Measurements from ENCODE around the gene NOC3L.
A peak's percentile ranks its signal among the peaks of the same experiment; 100 is the strongest.
"Not testable (repeated sequence)": the region's sequence is repeated elsewhere in the genome, so short reads cannot be mapped to it uniquely, and the experiment has no call there.

NOC3L gene, protein sequence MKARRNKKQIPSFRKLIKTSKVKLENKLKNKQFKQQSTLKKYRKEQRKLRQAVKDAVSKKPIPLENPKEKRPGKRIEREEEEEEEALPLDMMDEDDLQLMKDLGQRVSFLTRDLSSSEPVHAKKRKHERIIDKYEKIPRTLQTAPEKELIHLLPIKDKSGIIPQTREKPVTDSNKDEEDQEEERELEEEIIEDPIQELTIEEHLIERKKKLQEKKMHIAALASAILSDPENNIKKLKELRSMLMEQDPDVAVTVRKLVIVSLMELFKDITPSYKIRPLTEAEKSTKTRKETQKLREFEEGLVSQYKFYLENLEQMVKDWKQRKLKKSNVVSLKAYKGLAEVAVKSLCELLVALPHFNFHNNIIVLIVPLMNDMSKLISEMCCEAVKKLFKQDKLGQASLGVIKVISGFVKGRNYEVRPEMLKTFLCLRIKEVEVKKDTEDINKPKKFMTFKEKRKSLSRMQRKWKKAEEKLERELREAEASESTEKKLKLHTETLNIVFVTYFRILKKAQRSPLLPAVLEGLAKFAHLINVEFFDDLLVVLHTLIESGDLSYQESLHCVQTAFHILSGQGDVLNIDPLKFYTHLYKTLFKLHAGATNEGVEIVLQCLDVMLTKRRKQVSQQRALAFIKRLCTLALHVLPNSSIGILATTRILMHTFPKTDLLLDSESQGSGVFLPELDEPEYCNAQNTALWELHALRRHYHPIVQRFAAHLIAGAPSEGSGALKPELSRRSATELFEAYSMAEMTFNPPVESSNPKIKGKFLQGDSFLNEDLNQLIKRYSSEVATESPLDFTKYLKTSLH

GRCh38 chr10:94362360-94363250 is at the start of gene NOC3L:
Gene NOC3L (minus strand): TSS chr10:94362939. CDS start chr10:94362838, 101 bp downstream.
- FAIRE-seq: peak; percentile 18

- FAIRE-seq: no peak
Observed at GRCh38 chr10:94412449-94412848, 49.7 kb upstream of the NOC3L start.

DNA sequence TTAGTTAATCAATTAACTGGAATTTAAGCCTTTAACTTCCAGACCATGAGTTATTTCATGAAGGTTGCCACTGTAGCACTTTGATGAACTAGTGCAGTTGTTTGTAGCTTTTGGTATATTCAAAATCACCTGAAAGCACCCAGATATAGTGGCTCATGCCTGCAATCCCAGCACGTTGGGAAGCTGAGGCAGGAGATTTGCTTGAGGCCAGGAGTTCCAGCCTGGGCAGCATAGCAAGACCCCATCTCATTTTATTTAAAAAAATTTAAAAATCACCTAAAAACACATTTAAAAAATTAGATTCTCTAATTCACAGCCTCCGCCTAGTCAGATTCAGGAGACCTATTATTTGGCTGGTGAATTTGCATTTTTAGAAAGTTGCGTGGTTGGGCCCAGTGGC is 48.6 kb upstream of the NOC3L start:
- no peak for FAIRE-seq

DNA sequence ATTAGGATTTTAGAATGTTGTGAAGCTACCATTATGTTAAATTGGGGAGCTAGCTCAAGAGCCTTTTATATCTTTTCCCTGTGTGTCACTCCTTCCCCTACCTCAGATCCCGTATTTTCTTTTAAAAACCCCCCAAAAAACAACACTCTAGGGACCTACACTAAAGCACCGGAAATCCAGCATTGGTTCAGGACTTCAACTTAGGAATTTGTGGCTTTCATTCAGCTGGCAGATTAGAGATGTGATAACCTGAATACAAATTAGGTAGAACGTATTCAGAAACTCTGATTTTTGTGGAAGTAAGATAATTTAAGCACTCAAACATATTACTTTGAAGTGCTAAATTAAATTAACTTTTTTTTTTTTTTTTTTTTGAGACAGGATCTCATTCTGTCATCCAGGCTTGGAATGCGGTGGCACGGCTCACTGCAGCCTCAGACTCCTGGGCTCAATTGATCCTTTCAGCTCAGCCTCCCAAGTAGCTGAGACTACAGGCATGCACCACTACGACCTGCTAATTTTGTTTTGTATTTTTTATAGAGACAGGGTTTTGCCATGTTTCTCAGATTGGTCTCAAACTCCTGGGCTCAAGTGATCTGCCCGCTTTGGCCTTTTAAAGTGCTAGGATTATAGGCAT is 46.4 kb upstream of the NOC3L start:
- no peak for FAIRE-seq

GRCh38 chr10:94407668-94408067 is 44.9 kb upstream of the NOC3L start:
- FAIRE-seq: no peak

DNA sequence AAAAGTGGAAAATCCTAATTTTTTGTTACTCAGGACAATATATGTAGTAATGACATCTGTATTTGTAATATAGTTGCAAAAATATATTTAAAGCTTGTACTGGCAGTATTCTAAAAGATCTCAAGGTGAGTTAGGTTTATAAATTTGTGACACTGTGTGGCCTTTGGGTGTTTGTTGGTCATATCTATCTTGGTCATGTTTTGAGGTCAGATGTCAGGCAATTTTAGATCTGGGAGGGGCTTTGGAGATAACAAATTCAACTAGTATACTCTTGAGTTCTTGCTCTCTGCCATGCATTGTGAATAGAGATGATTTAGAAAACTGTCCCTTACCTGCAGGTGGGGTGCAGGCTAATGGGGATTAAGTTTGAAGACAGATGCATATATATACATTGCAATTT is 42.7 kb upstream of the NOC3L start:
- no peak for FAIRE-seq

GRCh38 chr10:94403380-94404213 is 40.9 kb upstream of the NOC3L start:
- FAIRE-seq: no peak

- FAIRE-seq: no peak
Observed at GRCh38 chr10:94402843-94403379, 40.2 kb upstream of the NOC3L start.

DNA sequence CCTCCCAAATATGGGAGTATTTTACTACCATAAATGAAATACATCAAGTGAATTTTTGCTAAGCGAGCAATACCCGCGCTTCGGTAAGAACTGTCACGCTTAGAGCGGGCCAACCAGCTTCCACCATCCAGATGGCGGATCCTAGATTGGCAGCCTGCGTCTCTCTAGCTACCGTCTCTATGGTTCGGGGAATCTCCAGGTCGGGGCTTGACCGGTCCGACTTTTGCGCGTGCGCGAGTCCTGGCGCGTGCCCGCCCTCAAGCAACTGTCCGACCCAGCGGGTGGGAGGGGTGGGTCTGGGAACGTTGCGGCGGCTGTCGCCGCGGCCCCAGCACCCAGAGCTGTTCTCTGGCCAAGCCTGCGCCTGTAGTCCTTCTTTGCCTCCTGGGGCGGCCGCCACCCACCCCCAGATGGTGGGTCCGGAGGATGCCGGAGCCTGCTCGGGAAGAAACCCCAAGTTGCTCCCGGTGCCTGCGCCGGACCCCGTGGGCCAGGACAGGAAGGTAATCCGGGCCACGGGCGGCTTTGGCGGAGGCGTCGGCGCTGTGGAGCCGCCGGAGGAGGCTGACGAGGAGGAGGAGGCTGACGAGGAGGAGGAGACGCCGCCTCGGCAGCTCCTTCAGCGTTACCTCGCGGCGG is 39.6 kb upstream of the NOC3L start, which contains the start of gene TBC1D12:
Gene TBC1D12 (plus strand): TSS at position 338 of the 639 bp plus-strand sequence. CDS start 73 bp downstream, at position 411.
- no peak for FAIRE-seq

- no peak for FAIRE-seq
Observed at GRCh38 chr10:94398762-94399161, 36.0 kb upstream of the NOC3L start.

DNA sequence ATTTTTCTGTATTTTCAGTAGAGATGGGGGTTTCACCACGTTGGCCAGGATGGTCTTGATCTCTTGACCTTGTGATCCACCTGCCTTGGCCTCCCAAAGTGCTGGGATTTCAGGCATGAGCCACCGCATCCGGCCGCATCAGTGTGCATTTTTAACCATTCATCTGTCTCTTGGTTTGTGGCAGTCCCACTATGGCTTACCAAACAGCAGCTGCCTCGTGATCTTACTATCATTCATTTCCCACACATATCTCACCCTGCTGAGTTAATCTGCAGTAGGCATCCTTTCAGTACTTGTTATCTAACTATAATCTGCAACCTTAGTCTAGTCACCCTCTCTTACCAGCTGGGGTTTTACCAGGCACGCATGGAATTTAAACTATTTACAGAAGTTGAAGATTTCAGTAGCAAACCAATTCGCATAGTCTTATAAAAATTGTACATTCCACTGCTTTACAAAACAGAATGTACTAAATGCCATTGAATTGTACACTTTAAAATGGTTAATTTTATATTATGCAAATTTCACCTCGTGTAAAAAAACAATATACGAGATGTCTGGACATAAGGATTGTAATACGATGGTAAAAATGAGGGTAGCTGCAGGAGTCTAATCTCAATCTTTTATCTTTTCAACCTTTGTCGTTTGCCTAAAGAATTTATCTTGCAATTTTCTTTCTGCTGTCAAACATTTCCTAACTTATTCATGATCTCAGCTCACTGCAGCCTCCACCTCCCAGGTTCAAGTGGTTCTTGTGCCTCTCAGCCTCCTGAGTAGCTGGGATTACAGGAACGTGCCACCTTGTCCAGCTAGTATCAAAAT is 35.0 kb upstream of the NOC3L start:
- FAIRE-seq: no peak

GRCh38 chr10:94392117-94392516 is 29.4 kb upstream of the NOC3L start:
- FAIRE-seq: not testable (repeated sequence)

DNA sequence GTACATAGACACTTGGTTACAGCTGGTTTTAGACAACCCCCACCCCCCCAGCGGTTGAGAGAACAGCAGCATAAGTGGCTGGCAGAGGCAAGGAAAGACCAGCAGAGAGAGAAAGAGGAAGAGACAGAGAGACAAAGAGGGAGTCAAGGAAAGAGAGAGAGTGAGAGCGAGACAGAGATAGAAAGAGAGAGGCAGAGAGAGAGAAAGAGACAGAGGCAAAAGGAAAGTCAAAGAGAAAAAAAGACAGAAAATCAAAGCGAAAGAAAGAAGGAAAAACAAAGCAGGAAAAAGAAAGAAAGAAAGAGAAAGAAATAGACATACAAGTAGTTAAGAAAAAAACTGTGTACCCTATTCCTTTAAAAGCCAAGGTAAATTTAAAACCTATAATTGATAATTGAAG is 23.0 kb upstream of the NOC3L start:
- FAIRE-seq: not testable (repeated sequence)

DNA sequence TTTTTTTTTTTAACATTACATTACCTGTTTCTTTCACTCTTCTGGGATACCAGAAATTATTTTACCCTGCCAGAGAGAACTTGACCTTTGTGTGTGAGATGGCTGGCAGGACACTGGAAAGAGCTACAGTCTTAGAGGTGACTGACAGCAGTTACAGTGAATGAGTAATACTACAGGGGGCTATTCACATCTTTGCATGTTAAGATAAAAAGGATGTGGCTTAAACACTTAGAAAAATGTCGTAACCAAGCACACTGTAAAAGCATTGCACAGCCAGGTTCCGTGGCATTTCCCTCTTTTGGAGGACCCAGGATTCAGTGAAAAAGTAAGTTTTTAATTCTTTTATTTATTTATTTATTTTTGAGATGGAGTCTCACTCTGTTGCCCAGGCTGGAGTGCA is 20.8 kb upstream of the NOC3L start:
- no peak for FAIRE-seq

DNA sequence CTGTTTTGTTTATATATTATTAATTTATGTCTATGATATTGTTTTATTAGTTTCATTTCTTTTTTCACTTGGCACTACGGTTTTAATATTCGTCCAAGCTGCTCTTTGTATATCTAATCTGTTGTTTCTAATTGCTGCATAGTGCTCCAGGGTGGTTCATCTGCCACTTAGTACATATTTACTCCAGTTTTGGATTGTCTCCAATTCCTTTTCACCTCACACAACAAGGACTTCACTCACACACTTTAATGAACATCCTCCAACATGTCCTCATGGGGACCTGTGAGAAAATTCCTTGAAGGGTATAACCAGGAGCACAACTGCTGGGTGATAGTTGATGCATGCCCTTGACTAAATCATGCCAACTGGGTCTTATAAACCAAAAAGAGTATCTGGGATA is 14.1 kb upstream of the NOC3L start:
- no peak for FAIRE-seq

DNA sequence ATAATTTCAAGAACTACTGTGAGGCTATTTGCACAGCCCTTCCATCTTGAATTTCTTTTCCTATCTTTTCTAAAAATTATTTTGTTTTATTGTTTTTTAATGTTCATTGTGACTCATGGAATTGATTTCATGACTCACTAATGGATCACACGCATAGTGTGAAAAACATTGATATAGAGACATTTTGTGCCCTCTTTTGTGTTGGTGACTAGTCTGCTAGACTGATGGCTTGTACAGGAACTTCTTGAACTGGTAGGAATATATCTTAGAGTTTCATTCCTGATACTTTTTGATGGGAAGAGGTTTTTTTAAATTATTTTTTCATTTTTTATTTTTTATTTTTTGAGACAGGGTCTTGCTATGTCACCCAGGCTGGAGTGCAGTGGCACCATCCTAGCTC is 12.6 kb upstream of the NOC3L start:
- no peak for FAIRE-seq

- no peak for FAIRE-seq
Observed at GRCh38 chr10:94370501-94370900, 7.8 kb upstream of the NOC3L start.

DNA sequence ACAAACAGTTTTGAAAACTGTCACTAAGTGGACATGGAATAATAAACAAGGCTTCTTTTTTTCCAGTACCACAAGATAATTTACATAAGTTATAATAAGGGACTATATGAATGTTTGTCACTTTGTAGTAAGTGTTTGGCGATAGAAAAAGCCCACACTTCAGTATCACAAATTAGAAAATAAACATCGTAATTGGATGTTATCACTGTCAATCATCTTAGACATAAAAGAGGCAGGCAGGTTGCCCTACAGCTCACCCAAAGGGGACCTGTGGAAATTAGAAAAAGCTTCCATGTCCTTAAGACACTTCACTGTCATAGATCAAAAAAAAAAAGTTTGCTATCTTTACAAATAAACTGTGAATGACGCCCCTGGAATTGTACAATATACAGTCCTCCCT is 3.6 kb upstream of the NOC3L start:
- FAIRE-seq: no peak

DNA sequence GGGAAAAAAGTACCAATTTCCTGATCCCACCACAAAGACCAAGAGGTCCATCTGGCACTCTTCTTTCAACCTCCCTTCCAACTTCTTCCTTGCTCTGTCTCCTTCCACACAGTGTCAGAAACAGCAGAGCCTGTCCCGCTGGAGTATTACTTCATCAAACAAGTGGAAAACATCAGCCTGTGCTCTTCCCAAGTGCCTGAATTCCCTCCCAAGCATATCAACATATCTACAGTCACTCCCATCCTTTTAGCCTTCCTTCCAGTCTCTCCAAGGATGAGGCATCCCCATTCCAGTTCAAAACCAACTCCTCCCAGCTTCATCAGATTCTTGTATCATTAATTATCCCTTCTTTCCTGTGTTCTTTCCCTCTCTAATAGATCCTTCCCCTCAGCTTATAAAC is 1.7 kb upstream of the NOC3L start:
- no peak for FAIRE-seq

GRCh38 chr10:94363251-94363565 is 469 bp upstream of the NOC3L start:
- FAIRE-seq: no peak

Data from endometrium (tissue), 2 donors.